ENCODE results near the gene PLAC8. TPM values are rescaled to one million over a fixed set of nuclear protein-coding genes. Genes with fewer than 3 reads are reported as not detected.
"Not testable (repeated sequence)": the region's sequence is repeated elsewhere in the genome, so short reads cannot be mapped to it uniquely, and the experiment has no call there.

Gene PLAC8
- total and polyA plus RNA-seq, 2 of the 8 experiments (the other 6 are each of a cell fraction or from before 2014, with no cell fraction given) = 0.98 to 1.1 TPM

DNA sequence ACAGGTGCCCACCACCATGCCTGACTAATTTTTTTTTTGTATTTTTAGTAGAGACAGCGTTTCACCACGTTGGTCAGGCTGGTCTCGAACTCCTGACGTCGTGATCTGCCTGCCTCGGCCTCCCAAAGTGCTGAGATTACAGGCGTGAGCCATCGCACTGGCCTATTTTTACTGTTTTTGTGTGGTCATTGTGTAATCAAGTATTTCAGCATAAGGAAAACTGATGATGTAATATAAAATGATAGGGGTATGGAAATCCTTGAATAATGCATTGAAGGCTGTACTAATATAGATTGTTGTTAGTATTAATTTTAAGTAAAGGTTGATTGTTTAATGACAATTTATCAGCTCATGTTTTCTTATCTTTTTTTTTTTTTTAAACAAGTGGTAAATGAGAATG, 65.7 kb downstream of the PLAC8 start:
- not testable (repeated sequence) for H3K9ac ChIP-seq (replicated peaks in 1 of 4; ENCODE audit: extremely low read depth in 1 of 4, low read depth in 3 of 4, low read length in 3 of 4); H2BK120ac ChIP-seq (replicated peaks; ENCODE audit: low read depth, low read length); H3K4ac ChIP-seq (replicated peaks; ENCODE audit: insufficient read length, low read depth, low read length); H4K20me1 ChIP-seq (replicated peaks in 1 of 2; ENCODE audit: control insufficient read depth in 1 of 2, insufficient read depth in 2 of 2, low read length in 2 of 2); H3K4me1 ChIP-seq (replicated peaks in 1 of 4; ENCODE audit: control insufficient read depth in 3 of 4, insufficient read depth in 4 of 4, low read length in 3 of 4); H3K23ac ChIP-seq (ENCODE audit: insufficient read length); DNase-seq (ENCODE audit: low read depth in 1 of 2, low spot score in 2 of 2); H3K4me3 ChIP-seq (ENCODE audit: extremely low read depth in 1 of 4, insufficient read depth in 2 of 4, low read depth in 3 of 4, low read length in 4 of 4); FAIRE-seq; H4K8ac ChIP-seq (ENCODE audit: extremely low read depth, insufficient read depth, low read length); H2BK5ac ChIP-seq (ENCODE audit: low read depth, low read length); H3K56ac ChIP-seq (replicated peaks; ENCODE audit: insufficient read length, low read depth, low read length); H2BK15ac ChIP-seq (ENCODE audit: low read length); H4K91ac ChIP-seq (replicated peaks; ENCODE audit: insufficient read length, low read length); H2BK12ac ChIP-seq (ENCODE audit: low read depth, low read length); H3K14ac ChIP-seq (ENCODE audit: insufficient read length); H3K27me3 ChIP-seq (replicated peaks in 1 of 4; ENCODE audit: control insufficient read depth in 3 of 4, extremely low read depth in 1 of 4, insufficient read depth in 3 of 4, low read length in 3 of 4); H2BK20ac ChIP-seq (ENCODE audit: low read length); H3K18ac ChIP-seq (ENCODE audit: extremely low read depth, low read length); H3K4me2 ChIP-seq (ENCODE audit: insufficient read depth in 1 of 2, low read depth in 2 of 2, low read length in 2 of 2); H2AK5ac ChIP-seq (ENCODE audit: low read depth, low read length); H3K36me3 ChIP-seq (ENCODE audit: control insufficient read depth in 2 of 4, insufficient read depth in 4 of 4, low read length in 3 of 4); H3K79me1 ChIP-seq (ENCODE audit: low read depth, low read length); H3K79me2 ChIP-seq (ENCODE audit: control insufficient read depth in 1 of 2, insufficient read depth in 2 of 2, low read length in 2 of 2); H3K27ac ChIP-seq (ENCODE audit: low read depth, low read length); H3K23me2 ChIP-seq (ENCODE audit: low read depth, low read length); H3K9me3 ChIP-seq (ENCODE audit: insufficient read depth in 2 of 2, low read depth in 1 of 2, low read length in 1 of 2); H2AFZ ChIP-seq (ENCODE audit: low read length); H4K5ac ChIP-seq (ENCODE audit: insufficient read length, low read depth, low read length)
- ChIA-PET POLR2A (ENCODE audit: partially characterized antibody) (interaction anchor here (0.6 to 2.7 kb wide), 2 partner anchors 14 to 275 kb away, joined by 5 to 9 read pairs; partner anchors contain the start of gene COPS4), CTCF (ENCODE audit: partially characterized antibody) (interaction anchor here (1.0 to 2.0 kb wide), 4 partner anchors 8 to 63 kb away, joined by 3 to 7 read pairs (median 4); no protein-coding TSS in a partner anchor)
- WGBS, 2 experiments (ENCODE audit: extremely low coverage in 1 of 2, insufficient coverage in 1 of 2, insufficient read length in 1 of 2, insufficient replicate concordance in 2 of 2, low coverage in 1 of 2, low lambda C conversion rate in 2 of 2, missing lambda C conversion rate in 1 of 2) = 89% methylated on average over 8 of the region's 8 CpGs; no CpG with 5 or more reads in 1 of the 2 experiments
